Measurements from ENCODE around the gene SMU1. TPM values are rescaled to one million over a fixed set of nuclear protein-coding genes. Genes with fewer than 3 reads are reported as not detected.

The SMU1 gene
- total and polyA plus RNA-seq, 12 donors = 6.9 to 28.3 (median 21.5) TPM

DNA sequence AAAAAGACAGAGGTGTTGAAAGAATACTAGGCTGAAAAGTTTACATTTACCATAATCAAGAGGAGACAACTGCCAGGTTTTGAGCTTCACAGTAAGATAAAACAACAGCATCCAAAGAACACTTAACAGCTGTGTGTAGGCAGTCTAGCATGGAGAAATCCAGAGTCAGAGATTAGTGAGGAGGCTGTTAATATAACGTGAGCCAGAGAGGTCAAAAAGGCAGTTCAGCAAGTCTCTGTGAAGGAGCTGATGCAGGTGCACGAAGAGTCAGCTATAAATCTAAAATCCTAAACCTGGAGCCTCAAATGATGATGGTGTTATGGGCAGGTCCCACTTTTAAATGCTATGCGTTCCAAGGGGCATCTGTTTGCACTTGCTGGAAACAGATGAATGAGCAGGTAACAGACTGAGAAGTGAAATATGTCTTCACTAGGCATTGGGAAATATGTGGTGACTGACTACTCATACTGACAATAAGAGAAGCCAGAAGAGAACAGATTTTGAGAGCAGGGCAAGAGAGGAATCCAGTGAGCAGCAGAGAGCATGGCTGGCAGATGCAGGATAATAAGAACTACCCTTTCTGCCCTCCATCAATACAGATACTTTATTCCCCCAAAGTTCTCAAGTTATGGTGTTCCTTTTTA lies 83.8 kb downstream of the SMU1 start:
- DNase-seq = no peak
- no peak for TF ChIP-seq POLR2A (IDR thresholded peaks at IDR 0.05)
- TF ChIP-seq, protein P1, sequence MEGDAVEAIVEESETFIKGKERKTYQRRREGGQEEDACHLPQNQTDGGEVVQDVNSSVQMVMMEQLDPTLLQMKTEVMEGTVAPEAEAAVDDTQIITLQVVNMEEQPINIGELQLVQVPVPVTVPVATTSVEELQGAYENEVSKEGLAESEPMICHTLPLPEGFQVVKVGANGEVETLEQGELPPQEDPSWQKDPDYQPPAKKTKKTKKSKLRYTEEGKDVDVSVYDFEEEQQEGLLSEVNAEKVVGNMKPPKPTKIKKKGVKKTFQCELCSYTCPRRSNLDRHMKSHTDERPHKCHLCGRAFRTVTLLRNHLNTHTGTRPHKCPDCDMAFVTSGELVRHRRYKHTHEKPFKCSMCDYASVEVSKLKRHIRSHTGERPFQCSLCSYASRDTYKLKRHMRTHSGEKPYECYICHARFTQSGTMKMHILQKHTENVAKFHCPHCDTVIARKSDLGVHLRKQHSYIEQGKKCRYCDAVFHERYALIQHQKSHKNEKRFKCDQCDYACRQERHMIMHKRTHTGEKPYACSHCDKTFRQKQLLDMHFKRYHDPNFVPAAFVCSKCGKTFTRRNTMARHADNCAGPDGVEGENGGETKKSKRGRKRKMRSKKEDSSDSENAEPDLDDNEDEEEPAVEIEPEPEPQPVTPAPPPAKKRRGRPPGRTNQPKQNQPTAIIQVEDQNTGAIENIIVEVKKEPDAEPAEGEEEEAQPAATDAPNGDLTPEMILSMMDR (IDR thresholded peaks at IDR 0.05) = no peak
- Histone ChIP-seq H3K27me3 (no peaks in the 10 kb centered on the region), H3K4me1 (replicated peaks in 1 of 2) (peaks cover 6 to 10% of the 10 kb centered on the region in 2 donors), H3K9me3 (replicated peaks in 1 of 3) (no peaks in the 10 kb centered on the region), H3K36me3 (replicated peaks in 1 of 2) (peaks cover 0 to 41% of the 10 kb centered on the region in 2 donors), H3K27ac (no peak overlapping the region), H3K4me3 (no peak overlapping the region)
- WGBS, 4 donors = 55 to 78% (median 74%) methylated on average over 3 of the region's 3 CpGs
- intact Hi-C loops (cut with DNase I) = no loop called here

DNA sequence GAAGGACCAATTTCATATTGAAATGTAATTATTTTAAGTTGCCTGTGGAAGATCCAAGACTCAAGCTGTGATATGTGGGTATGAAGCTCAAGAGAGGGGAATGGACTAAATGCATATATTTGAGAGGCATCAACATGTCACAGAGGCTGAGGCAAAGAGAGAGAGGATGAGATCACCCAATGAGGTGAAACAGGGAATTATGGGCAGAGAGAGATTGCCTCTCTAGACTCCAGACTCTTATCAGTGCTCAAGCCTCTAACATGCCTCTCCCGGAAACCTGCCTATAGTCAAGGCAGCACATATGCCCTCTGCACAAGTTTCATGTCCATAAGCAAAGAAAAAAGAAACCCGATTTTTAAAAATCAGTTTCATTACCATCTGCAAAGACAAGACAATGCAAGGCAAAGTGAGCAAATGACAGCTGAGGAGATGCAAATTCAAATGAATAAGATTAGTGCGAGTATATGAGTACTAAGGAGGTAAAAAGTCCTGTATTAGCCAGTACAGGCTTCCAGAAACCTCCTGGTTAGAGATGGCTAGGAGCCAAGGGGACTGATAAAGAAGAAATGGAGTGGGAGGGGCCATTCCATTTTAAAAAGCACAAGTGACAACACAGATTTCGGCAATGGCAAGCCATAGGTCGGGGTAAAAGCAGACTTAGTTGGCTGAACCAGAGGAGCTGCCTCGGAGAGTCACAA lies 84.4 kb downstream of the SMU1 start:
- H3K27ac ChIP-seq = no peak overlapping the region
- no peaks in the 10 kb centered on the region for H3K27me3 ChIP-seq
- peaks cover 0 to 47% of the 10 kb centered on the region in 2 donors for H3K36me3 ChIP-seq (replicated peaks in 1 of 2)
- H3K4me1 ChIP-seq (replicated peaks in 1 of 2) = peaks cover 6 to 10% of the 10 kb centered on the region in 2 donors
- 55 to 71% (median 60%) methylated on average over 6 of the region's 6 CpGs for WGBS, 4 donors
- H3K4me3 ChIP-seq = no peak overlapping the region
- peak in 3 of 7 donors; percentile 31 to 58 (median 31) for DNase-seq
- intact Hi-C loops (cut with DNase I) = no loop called here
- H3K9me3 ChIP-seq (replicated peaks in 1 of 3) = no peaks in the 10 kb centered on the region
- TF ChIP-seq POLR2A (IDR thresholded peaks at IDR 0.05) = no peak
- TF ChIP-seq, protein P1 (IDR thresholded peaks at IDR 0.05) = no peak

Other genes with a start within 250 kb of the SMU1 start
- gene APTX, start 75.0 kb downstream of the SMU1 start, total RNA-seq = 10 to 100 TPM; 13.9 to 52.5 (median 33.5) TPM
- gene APTX, start 75.0 kb downstream of the SMU1 start, polyA plus RNA-seq = 10 to 100 TPM; 42.0 to 77.3 (median 59.7) TPM
- 100 to 1,000 TPM in 8 of 9 donors, 10 to 100 TPM in 1; 89.7 to 210 (median 133) TPM for gene DNAJA1, start 51.4 kb downstream of the SMU1 start, total RNA-seq
- gene DNAJA1, start 51.4 kb downstream of the SMU1 start, polyA plus RNA-seq = 100 to 1,000 TPM in 1 of 3 donors, 10 to 100 TPM in 2; 56.6 to 355 (median 57.8) TPM
- gene B4GALT1, start 90.7 kb upstream of the SMU1 start, total RNA-seq = 100 to 1,000 TPM in 1 of 9 donors, 10 to 100 TPM in 8; 23.8 to 117 (median 67.6) TPM
- 10 to 100 TPM; 18.7 to 70.5 (median 21.9) TPM for gene B4GALT1, start 90.7 kb upstream of the SMU1 start, polyA plus RNA-seq
- gene SPINK4, start 163.5 kb upstream of the SMU1 start, total RNA-seq = 10 to 100 TPM in 1 of 9 donors, 1 to 10 TPM in 2, not detected in 6; 1.7 to 12.0 (median 5.0) TPM
- 1 to 10 TPM in 2 of 3 donors, not detected in 1; 1.8 to 4.3 TPM for gene SPINK4, start 163.5 kb upstream of the SMU1 start, polyA plus RNA-seq
- gene BAG1, start 188.0 kb upstream of the SMU1 start, total RNA-seq = 100 to 1,000 TPM in 3 of 9 donors, 10 to 100 TPM in 6; 46.9 to 141 (median 69.2) TPM
- gene BAG1, start 188.0 kb upstream of the SMU1 start, polyA plus RNA-seq = 10 to 100 TPM; 52.7 to 94.2 (median 55.0) TPM
- gene CHMP5, start 188.4 kb upstream of the SMU1 start, total RNA-seq = 100 to 1,000 TPM in 1 of 9 donors, 10 to 100 TPM in 8; 52.4 to 114 (median 68.3) TPM
- 100 to 1,000 TPM in 1 of 3 donors, 10 to 100 TPM in 2; 35.6 to 107 (median 49.5) TPM for gene CHMP5, start 188.4 kb upstream of the SMU1 start, polyA plus RNA-seq
- 10 to 100 TPM; 20.8 to 44.4 (median 31.6) TPM for gene NFX1, start 213.8 kb upstream of the SMU1 start, total RNA-seq
- 10 to 100 TPM; 17.5 to 41.1 (median 20.5) TPM for gene NFX1, start 213.8 kb upstream of the SMU1 start, polyA plus RNA-seq

Data from adrenal gland (tissue), 12 donors.